SK-N-SH (cell line): ENCODE measurements around the gene PSMB1. TPM values are rescaled to one million over a fixed set of nuclear protein-coding genes. Genes with fewer than 3 reads are reported as not detected.

ENCODE experiments used
- CTCF ChIA-PET: fragments of 300-600, 350-600 bp; formaldehyde crosslinking; extraction: SDS; loops from one replicate; lab custom pipeline; 2021; lab: Yijun Ruan, JAX
- POLR2A ChIA-PET: fragments of 350-600 bp; sonication (Branson Sonifier 250); formaldehyde crosslinking; extraction: SDS; loops from one replicate; lab custom pipeline; 2020; ENCODE audit warnings: antibody characterized with exemption, inconsistent platforms; lab: Yijun Ruan, JAX
- DNase-seq: peaks from one replicate; pipeline ENCODE4 v3.0.0; 2012
- H2AFZ ChIP-seq: fragments of 200-600 bp; sonication (generic); 2 replicates; pipeline ENCODE4 v1.8.1; 2016; ENCODE audit warnings: antibody characterized with exemption, mild to moderate bottlenecking, low read depth
- H3F3A ChIP-seq: fragments of 200-600 bp; sonication (generic); replicated peaks from 2 replicates; pipeline ENCODE3; 2016; ENCODE audit warnings: antibody characterized with exemption, mild to moderate bottlenecking; ENCODE audit not compliant: insufficient read depth
- H3K27ac ChIP-seq, 2 experiments: fragments of 200-500 bp in 1 of 2; fragments of 200-600 bp in 1 of 2; sonication (Bioruptor generic) in 1 of 2; sonication (generic), shearing (Covaris generic) in 1 of 2; 2 replicates each; pipeline versions ENCODE4 v1.5.1 to v1.6.1; 2014 to 2016; ENCODE audit warnings: low read depth in 2 of 2, inconsistent platforms in 1 of 2, low read length in 1 of 2, mild to moderate bottlenecking in 1 of 2, mixed read lengths in 1 of 2
- H3K27me3 ChIP-seq: fragments of 200-600 bp; sonication (generic), shearing (Covaris generic); 2 replicates; pipeline ENCODE4 v1.6.1; 2016; ENCODE audit warnings: mixed run types; ENCODE audit not compliant: insufficient read depth
- H3K36me3 ChIP-seq, 2 experiments: fragments of 200-500 bp in 1 of 2; fragments of 200-600 bp in 1 of 2; sonication (Bioruptor generic) in 1 of 2; sonication (generic) in 1 of 2; replicated peaks in 1 of 2; 2 replicates each; pipeline versions ENCODE3 to v1.5.1; 2014 to 2016; ENCODE audit warnings: low read length in 1 of 2, mild to moderate bottlenecking in 1 of 2; ENCODE audit not compliant: insufficient read depth in 2 of 2, control insufficient read depth in 1 of 2
- H3K4me1 ChIP-seq, 2 experiments: fragments of 200-500 bp in 1 of 2; fragments of 200-600 bp in 1 of 2; sonication (Bioruptor generic) in 1 of 2; sonication (generic), shearing (Covaris generic) in 1 of 2; 2 replicates each; pipeline versions ENCODE4 v1.5.1 to v1.6.1; 2014 to 2016; ENCODE audit warnings: low read depth in 1 of 2, low read length in 1 of 2, mixed run types in 1 of 2; ENCODE audit not compliant: insufficient read depth in 2 of 2, control insufficient read depth in 1 of 2
- H3K4me2 ChIP-seq: fragments of 200-600 bp; sonication (generic), shearing (Covaris generic); 2 replicates; pipeline ENCODE4 v1.6.1; 2017; ENCODE audit warnings: mixed run types
- H3K4me3 ChIP-seq, 2 experiments: fragments of 200-500 bp in 1 of 2; fragments of 200-600 bp in 1 of 2; sonication (Bioruptor generic) in 1 of 2; sonication (generic), shearing (Covaris generic) in 1 of 2; 2 replicates each; pipeline versions ENCODE4 v1.5.1 to v1.8.1; 2014 to 2016; ENCODE audit warnings: low read depth in 2 of 2, inconsistent platforms in 1 of 2, low read length in 1 of 2, mild to moderate bottlenecking in 1 of 2, mixed read lengths in 1 of 2, moderate library complexity in 1 of 2
- H3K79me2 ChIP-seq: fragments of 200-600 bp; sonication (generic); 2 replicates; pipeline ENCODE4 v1.8.1; 2017; ENCODE audit warnings: mild to moderate bottlenecking; ENCODE audit not compliant: insufficient read depth
- H3K9ac ChIP-seq: fragments of 200-600 bp; sonication (generic); 2 replicates; pipeline ENCODE4 v1.6.1; 2017; ENCODE audit warnings: mixed run types
- H3K9me2 ChIP-seq: fragments of 200-600 bp; sonication (generic); 2 replicates; pipeline ENCODE4 v1.6.1; 2017; ENCODE audit warnings: mixed run types
- H3K9me3 ChIP-seq: fragments of 200-600 bp; sonication (generic); 2 replicates; pipeline ENCODE4 v1.6.1; 2017; ENCODE audit warnings: mixed run types, mild to moderate bottlenecking, moderate library complexity
- H4K20me1 ChIP-seq: fragments of 200-600 bp; sonication (generic); 2 replicates; pipeline ENCODE4 v1.6.1; 2017; ENCODE audit warnings: mild to moderate bottlenecking, mixed run types; ENCODE audit not compliant: insufficient read depth
- CHD2 ChIP-seq: fragments of 150-350 bp; IDR thresholded peaks from 2 replicates; pipeline ENCODE4 v1.6.1; 2018; ENCODE audit warnings: low read length; ENCODE audit not compliant: partially characterized antibody
- CTCF ChIP-seq: fragments of 200-600 bp; sonication (generic); IDR thresholded peaks from 2 replicates; pipeline ENCODE4 v1.6.1; 2017; ENCODE audit warnings: antibody characterized with exemption, mild to moderate bottlenecking, moderate library complexity
- ELF1 ChIP-seq: IDR thresholded peaks from 2 replicates; pipeline ENCODE4 v1.4.0; 2012
- EP300 ChIP-seq, 2 experiments: IDR thresholded peaks; 2 replicates each; pipeline versions ENCODE4 v1.4.0 to v1.6.1; 2012; ENCODE audit warnings: borderline replicate concordance in 1 of 2, low read depth in 1 of 2, low read length in 1 of 2
- EZH2phosphoT487 ChIP-seq: fragments of 200-600 bp; sonication (generic); IDR thresholded peaks from 2 replicates; pipeline ENCODE4 v1.6.1; 2017; ENCODE audit warnings: low read depth, mixed run types, mild to moderate bottlenecking, antibody characterized with exemption, moderate library complexity, borderline replicate concordance
- FOSL2 ChIP-seq: IDR thresholded peaks from 2 replicates; pipeline ENCODE4 v1.4.0; 2012; ENCODE audit warnings: low read depth, mild to moderate bottlenecking, moderate library complexity, borderline replicate concordance
- FOXM1 ChIP-seq: IDR thresholded peaks from 2 replicates; pipeline ENCODE4 v1.4.0; 2012; ENCODE audit warnings: low read depth, mild to moderate bottlenecking
- IRF3 ChIP-seq: fragments of 150-350 bp; IDR thresholded peaks from 2 replicates; pipeline ENCODE4 v1.6.1; 2016; ENCODE audit warnings: mild to moderate bottlenecking, low read depth, low read length
- MEF2A ChIP-seq: IDR thresholded peaks from 2 replicates; pipeline ENCODE4 v1.4.0; 2012; ENCODE audit warnings: low read depth, borderline replicate concordance
- PBX3 ChIP-seq: IDR thresholded peaks from 2 replicates; pipeline ENCODE4; 2012
- POLR2AphosphoS5 ChIP-seq: IDR thresholded peaks from 2 replicates; pipeline ENCODE4 v1.6.1; 2012; ENCODE audit warnings: low read depth, low read length
- RAD21 ChIP-seq: IDR thresholded peaks from 2 replicates; pipeline ENCODE4 v1.6.1; 2012; ENCODE audit warnings: mild to moderate bottlenecking, low read length
- SMC3 ChIP-seq: IDR thresholded peaks from 2 replicates; pipeline ENCODE4 v1.6.1; 2012; ENCODE audit warnings: low read depth, low read length, improper control_type of control experiment
- TCF12 ChIP-seq: IDR thresholded peaks from 2 replicates; pipeline ENCODE4 v1.4.0; 2012
- ZBTB33 ChIP-seq: IDR thresholded peaks from 2 replicates; pipeline ENCODE4 v1.4.0; 2012; ENCODE audit warnings: low read depth, borderline replicate concordance
- WGBS: methylation state at CpG from one replicate; pipeline ENCODE4 v1.1.6; 2017; ENCODE audit warnings: low lambda C conversion rate; 5-methylcytosine and 5-hydroxymethylcytosine counted together
- polyA plus RNA-seq, 3 experiments: library from polyadenylated mRNA; depleted of rRNA; stranded (reverse); fragments of >200 nt; gene quantifications; 2 replicates each; pipeline ENCODE4 v1.2.3, GENCODE V29; 2012

PSMB1 gene
- polyA plus RNA-seq, 1 of the 3 experiments (the other 2 are of a cell fraction), result 588 TPM

- POLR2A ChIA-PET, result no interaction called here
Measured at GRCh38 chr6:170500955-170501590, 52.0 kb downstream of the PSMB1 start.

GRCh38 chr6:170497841-170498301, 55.2 kb downstream of the PSMB1 start:
- peaks cover 11% of the 10 kb centered on the region; the same call in 1 of the 2 replicates for H3K27me3 ChIP-seq
- no peaks in the 10 kb centered on the region for H3F3A ChIP-seq
- no peak for DNase-seq
- H3K9me3 ChIP-seq, result no peaks in the 10 kb centered on the region
- POLR2A ChIA-PET, result no interaction called here
- H3K4me1 ChIP-seq, result no peaks in the 10 kb centered on the region
- H3K9me2 ChIP-seq, result no peaks in the 10 kb centered on the region
- no peak overlapping the region for H3K4me2 ChIP-seq
- 41% methylated on average over 4 of the region's 4 CpGs for WGBS
- no peaks in the 10 kb centered on the region for H3K36me3 ChIP-seq
- no peaks in the 10 kb centered on the region for H3K79me2 ChIP-seq
- H3K27ac ChIP-seq, result no peak overlapping the region
- no peak overlapping the region for H3K4me3 ChIP-seq
- no peaks in the 10 kb centered on the region for H4K20me1 ChIP-seq
- H3K9ac ChIP-seq, result no peak overlapping the region
- CTCF ChIA-PET, result interaction anchor here (1.1 to 1.5 kb wide), 3 partner anchors 9 to 666 kb away, joined by 3 to 5 read pairs (median 3); no protein-coding TSS in a partner anchor
- no peak overlapping the region for H2AFZ ChIP-seq
- TF ChIP-seq IRF3 (no peak), MEF2A (no peak), ELF1 (no peak), FOXM1 (no peak), TCF12 (no peak), RAD21 (no peak), EZH2phosphoT487 (no peak), CHD2 (no peak), ZBTB33 (no peak), EP300 (IDR thresholded peaks at IDR 0.05; ENCODE audit: borderline replicate concordance in 1 of 2, low read depth in 1 of 2, low read length in 1 of 2) (no peak), PBX3 (no peak), SMC3 (no peak), FOSL2 (no peak), CTCF (no peak)

More at GRCh38 chr6:170500955-170501590, 52.0 kb downstream of the PSMB1 start:
- H3K36me3 ChIP-seq, result no peaks in the 10 kb centered on the region
- H3K9me3 ChIP-seq, result no peaks in the 10 kb centered on the region
- H3K27ac ChIP-seq, result no peak overlapping the region
- H3K4me2 ChIP-seq, result no peak overlapping the region
- CTCF ChIA-PET, result no interaction called here
- H2AFZ ChIP-seq, result no peak overlapping the region
- H4K20me1 ChIP-seq, result no peaks in the 10 kb centered on the region
- no peaks in the 10 kb centered on the region for H3F3A ChIP-seq
- TF ChIP-seq PBX3 (no peak), POLR2AphosphoS5 (no peak)
- TF ChIP-seq, all 33 proteins: peak for 0
- no peak overlapping the region for H3K4me3 ChIP-seq
- no peak for DNase-seq
- no peaks in the 10 kb centered on the region for H3K9me2 ChIP-seq
- peaks cover 2% of the 10 kb centered on the region; the same call in 1 of the 2 replicates for H3K27me3 ChIP-seq
- 14% methylated on average over 3 of the region's 3 CpGs for WGBS
- H3K9ac ChIP-seq, result no peak overlapping the region
- H3K79me2 ChIP-seq, result no peaks in the 10 kb centered on the region
- H3K4me1 ChIP-seq, result no peaks in the 10 kb centered on the region
